ENCODE measurements around the gene RANBP3.
"Not testable (repeated sequence)": the region's sequence is repeated elsewhere in the genome, so short reads cannot be mapped to it uniquely, and the experiment has no call there.

Gene RANBP3

DNA sequence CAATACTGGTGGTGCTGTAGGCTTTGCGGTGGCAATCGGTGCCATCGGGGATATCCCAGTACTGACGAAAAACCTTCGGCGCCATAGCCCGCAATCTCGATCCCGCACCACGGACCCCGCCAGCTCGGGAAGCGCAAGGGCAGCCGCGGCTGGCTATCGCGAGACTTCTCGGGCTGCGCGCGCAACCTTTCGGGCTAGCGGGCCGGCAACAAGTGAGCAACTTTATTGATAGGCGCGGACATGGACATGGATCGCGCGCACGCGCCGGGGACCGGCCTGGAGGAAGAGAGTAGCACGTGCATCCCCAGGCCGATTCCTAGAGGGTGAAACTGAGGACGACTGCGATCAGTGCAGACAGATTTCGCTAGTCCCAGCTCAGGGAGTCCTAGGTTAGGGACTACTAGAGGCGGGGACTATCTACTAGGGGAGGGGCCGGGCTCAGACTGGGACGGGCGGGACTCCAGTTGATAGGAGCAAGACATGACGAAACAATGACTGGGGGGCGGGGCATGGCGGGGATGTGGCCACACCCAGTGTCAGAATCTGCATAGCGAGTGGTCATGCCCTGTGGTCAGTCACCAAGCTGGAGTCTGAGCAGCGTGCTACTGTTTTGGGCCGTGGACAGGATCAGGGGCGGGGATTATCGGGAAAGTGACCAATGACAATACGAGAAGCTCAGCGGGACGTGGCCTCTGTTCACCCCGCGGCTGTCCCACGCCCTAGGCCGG is 74.2 kb downstream of the RANBP3 start, which contains the start of gene NDUFA11:
Gene NDUFA11, minus strand, starts transcription at position 167 of the 728 bp plus-strand sequence. Its CDS starts 82 bp downstream, at position 85.
- peak; percentile 97 for DNase-seq (ENCODE audit: low read depth)

DNA sequence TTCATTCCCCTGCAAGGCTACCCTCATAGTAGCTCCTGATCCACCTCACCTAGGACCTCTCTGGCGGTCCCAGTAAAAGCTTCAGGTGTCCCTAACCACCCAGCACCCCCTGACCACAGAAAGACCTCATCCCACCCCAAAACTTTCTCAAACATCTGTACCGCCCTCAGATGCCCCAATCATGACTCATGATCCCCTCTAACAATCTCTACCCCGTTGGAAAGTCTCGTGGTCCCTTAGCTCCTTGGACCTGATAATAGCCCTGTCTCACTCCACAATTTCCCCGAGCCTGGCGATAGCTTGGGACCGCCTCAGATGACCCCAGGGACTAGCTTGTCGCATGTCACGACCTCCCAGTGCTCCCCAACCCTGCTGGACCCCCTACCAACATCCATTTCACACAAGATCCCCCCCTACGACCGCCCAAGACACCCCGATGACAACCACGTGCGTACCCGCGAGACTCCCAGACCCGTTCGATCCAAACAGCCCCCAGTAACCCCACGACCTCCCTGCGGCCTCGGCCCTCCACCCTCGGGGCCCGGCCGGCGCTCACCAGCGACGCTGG is 74.8 kb downstream of the RANBP3 start:
- peak; percentile 43 for DNase-seq (ENCODE audit: low read depth)

DNA sequence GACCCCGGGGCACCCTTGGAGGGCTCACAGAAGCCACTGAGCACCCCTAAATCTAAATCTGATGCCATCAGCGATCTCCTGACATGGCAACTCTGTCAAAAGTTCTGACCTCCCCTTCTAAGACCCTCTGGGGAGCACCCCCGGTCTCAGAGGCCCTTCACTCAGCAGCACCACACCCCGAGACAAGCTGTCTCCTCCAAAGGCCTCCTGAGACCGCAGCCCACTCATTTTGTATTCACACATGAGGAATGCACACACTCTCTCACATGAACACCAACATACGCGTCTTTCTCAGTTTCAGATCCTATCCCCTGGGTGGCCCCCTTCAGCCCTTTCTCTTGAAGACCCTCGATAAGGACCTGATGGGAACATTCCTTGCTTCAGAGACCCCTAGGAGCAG is 77.0 kb downstream of the RANBP3 start:
- DNase-seq (ENCODE audit: low read depth): no peak

DNA sequence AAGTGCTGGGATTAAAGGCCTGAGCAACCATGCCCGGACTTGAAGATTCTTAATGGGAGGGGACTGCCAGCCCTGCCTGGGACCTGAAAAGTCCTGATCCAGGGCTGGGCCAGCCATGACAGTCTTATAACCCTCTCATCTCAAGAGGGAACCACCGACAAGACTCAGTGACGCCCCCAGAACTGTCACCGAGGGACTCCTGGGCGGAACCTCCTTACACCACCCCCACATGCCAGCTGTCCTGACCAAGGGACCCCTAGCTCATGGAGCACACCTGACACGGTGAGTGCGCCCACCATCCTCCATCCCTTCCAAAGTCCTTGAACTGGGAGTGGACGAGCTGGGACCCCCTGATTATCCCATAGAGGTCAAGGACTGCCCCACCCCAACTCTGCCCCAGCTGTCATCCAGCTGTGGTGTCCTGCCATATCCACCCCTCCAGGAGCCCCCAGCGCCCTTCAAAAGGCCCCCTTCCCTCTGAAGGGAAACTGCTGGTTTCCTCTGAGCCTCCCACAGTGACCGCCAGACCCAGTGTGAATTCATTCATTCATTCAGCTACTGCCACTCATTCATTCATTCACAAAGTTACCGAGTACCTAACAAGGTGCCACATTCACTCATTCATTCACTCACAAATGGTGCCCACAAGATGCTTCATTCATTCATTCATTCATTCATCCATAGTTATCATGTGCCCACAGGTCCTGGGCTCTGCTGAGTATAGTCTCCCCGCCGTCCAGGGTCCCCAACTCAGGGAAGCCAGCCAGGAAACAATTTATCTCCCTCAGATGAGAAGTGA is 78.0 kb downstream of the RANBP3 start:
- DNase-seq (ENCODE audit: low read depth): no peak

DNA sequence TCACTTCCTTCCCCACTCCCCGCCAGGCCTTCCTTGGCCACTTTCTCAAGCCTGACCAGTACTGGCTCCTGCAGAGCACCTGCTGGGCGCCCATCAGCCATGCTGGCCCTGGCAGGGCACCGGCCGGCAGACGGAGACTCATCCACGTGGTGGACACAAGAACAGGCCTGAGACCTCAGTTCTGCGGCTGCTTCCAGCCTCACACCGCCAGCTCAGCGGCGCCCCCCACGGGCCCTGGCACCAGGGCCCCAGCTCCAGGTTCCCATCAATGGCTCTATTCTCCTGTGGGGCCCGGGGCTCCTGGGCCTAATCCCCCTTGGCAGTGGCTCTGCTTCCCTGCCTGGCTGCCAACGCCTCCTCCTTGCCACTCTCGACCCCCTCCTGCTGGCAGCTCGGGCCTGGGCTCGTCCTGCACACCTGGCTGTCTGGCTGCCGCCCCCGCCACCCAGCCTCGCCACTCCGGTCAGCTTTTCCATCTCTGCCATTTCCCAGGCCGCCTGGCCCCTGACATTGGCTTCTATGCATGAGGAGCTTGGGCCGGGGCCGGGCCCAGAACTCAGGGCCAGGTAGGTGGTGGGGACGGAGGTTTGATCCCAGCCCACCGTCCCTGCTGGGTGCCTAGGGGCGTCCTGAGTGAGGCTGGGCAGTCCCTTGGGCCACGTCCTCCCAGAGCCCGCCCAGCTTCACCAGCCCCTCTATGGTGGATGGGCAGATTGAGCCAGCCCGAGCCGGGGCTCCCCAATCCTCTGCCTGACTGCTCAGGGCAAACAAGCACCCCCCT is 80.6 kb downstream of the RANBP3 start:
- no peak for DNase-seq (ENCODE audit: low read depth)

DNA sequence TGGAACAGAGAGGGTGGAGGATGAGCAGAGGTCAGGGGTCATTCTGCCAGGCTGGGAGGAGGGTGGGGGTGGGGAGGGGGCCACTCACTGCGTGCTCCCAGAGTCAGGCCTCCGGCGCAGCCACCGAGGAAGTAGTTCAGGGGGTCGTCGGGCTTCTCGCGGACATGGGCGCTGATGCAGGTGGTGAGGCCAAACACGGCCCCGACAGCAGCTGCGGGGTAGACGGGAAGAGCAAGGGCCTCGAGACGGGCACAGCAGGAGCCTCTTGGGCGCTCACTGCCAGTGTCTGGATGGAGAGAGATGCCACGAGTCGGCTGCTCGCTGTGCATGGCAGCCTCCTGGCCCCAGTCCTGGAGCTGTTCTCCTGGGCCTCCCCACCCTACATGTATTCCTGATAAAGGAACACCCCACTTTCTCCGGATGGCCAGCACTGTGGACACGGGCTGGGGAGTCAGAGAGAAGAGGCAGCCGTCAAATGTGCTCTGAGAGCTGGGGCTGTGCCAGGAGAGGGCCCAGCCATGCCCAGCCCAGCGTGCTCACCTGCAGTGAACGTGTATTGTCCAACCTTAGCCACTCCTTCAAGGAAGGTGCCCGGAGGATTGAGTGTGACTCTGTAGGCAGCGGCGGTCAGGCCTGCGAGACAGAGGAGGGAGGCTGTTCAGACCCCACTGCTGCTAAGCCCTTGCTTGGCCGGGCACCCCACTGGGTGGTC is 81.4 kb downstream of the RANBP3 start:
- DNase-seq (ENCODE audit: low read depth): no peak

DNA sequence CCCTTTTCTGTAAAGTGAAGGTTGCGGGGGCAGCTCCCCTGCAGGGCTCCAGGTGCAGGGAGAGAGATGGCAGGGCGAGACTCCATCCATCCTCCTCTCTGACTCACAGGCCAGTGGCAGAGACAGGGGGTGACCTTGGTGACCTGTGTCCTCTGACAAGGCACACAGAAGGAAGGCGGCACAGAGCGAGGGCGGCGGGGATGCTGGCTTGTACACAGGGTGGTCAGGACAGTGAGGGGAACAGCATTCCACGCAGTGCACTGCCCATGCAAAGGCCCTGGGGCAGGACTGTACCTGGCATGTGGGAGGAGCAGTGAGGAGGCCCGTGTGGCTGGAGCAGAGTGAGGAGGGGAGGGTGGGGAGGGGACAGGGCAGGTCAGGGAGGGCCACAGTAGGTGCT is 82.0 kb downstream of the RANBP3 start:
- no peak for DNase-seq (ENCODE audit: low read depth)

DNA sequence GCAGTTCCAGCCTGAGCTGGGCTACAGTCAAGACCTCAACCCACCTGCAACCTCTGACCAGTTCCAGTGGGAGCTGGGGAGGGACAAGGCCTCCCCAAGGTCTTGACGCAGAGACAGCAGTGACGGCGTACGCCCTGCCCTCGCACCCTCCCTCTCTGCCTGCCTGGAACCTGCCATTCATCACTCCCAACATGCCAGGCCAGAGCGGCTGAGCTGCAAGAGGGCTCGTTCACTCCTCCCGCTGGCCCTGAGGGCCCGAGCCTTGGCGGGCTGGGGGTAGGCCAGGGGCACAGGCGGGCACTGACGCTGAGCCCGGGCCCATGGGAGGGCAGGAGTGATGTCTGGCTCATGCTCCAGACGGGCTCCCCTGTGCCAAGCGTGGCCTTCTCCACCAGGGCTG is 82.5 kb downstream of the RANBP3 start:
- no peak for DNase-seq (ENCODE audit: low read depth)

DNA sequence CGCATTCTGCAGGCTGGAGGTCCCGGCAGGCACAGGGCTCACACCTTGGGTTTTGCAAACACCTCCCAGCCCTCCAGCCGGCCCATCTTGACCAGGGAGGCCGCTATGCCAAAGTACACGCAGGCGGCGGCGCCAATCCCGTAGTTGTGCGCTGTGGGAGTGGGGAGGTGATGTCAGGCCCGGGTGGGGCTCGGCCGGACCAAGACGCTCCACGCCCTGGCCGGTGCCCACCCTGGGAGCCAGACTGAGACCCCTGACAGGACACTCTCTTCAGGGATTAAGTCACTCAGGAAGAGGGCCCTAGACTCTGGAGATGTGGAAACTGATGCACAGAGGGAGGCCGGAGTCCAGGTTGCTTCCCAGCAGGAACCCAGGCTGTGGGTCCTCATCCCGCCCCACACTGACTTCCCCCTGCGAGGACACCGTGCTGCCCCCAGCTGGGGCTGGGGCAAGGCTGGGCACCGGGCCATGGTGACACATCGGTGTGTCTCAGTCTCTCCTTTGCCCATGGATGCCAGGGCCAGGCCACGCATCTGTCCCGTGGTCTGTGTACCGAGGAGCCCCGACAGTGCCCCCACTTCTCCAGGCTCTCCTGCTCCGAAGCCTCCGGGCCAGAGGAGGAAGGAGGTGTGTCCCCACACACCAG is 83.1 kb downstream of the RANBP3 start:
- DNase-seq (ENCODE audit: low read depth): no peak

DNA sequence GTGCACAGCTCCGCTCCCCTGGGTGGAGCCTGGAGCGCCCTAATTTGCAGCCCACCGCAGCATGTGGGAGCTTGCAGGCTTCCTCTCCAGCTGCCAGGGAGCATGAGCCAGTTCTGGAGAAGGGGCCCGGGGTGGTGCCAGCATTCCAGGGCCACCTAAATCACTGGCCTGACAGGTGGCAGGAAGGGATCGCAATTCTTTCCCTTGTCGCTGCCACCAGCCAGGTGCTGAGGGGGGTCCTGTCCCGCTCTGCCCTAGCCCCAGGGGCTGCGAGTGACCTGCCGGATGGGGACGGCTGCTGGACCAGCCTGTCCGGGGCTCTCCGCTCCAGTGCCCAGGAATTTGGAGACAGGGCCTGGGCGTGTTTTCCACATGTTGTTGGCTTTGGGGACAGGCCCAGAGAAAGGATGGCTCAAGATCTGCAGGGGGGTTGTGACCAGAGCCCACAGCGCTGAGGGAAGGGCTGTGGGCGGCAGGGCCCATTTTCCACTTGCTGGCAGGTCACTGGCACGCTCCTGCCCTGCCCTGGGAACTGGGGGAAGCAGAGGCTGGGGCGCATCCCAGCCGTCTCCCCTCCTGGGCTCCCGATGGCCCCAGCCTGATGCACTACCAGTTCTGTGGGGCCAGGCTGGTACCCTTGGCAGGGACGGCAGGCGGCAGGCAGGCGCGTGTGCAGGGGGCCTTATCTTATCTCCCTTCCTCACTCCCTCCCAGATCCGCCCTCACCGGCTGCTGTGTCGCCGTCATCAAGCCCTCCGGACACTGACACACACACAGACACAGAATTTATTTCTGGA is 83.8 kb downstream of the RANBP3 start:
- peak; percentile 37 for DNase-seq (ENCODE audit: low read depth)

DNA sequence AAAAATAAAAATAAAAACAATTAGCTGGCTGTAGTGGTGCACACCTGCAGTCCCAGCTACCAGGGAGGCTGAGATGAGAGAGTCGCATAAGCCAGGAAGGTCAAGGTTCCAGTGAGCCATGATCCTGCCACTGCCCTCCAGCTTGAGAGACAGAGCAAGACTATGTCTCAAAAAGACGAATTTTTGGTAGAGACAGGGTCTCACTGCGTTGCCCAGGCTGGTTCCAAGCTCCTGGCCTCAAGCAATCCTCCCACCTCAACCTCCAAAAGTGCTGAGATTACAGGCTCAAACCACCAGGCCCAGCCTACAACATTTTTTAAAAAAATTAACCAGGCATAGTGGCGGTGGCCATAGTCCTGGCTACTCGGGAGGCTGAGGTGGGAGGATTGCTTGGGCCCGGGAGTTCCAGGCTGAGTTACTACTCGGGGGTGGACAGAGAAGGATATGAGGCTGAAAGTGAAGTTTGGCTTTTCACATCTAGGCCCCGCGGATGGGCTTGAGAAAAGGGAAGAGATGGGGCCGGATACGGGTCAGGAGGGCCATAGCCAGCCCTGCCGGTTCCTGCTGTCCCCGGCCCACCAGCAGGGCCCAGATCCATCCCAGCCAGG is 84.5 kb downstream of the RANBP3 start:
- DNase-seq (ENCODE audit: low read depth): no peak

DNA sequence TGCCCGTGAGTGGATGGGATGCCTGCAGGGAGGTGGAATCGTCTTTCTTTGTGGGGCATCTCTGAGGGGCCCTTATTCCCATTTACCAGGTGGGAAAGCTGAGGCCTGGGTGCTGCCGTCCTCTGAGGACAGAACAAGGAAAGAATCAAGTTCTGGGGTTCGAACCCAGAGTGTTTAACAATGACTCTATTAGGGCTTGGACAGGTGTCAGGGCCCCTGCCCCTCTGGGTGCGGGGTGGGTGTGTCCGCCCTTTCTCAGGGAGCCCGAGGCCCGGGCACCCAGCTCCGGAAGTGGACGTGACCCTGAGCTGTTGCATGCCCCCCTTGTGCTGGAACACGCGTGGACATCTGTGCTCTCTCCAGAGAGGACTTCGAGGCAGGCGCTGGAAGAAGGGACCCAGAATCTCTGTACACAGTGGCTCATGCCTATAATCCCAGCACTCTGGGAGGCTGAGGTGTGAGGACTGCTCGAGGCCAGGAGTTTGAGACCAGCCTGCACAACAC is 85.1 kb downstream of the RANBP3 start:
- no peak for DNase-seq (ENCODE audit: low read depth)

DNA sequence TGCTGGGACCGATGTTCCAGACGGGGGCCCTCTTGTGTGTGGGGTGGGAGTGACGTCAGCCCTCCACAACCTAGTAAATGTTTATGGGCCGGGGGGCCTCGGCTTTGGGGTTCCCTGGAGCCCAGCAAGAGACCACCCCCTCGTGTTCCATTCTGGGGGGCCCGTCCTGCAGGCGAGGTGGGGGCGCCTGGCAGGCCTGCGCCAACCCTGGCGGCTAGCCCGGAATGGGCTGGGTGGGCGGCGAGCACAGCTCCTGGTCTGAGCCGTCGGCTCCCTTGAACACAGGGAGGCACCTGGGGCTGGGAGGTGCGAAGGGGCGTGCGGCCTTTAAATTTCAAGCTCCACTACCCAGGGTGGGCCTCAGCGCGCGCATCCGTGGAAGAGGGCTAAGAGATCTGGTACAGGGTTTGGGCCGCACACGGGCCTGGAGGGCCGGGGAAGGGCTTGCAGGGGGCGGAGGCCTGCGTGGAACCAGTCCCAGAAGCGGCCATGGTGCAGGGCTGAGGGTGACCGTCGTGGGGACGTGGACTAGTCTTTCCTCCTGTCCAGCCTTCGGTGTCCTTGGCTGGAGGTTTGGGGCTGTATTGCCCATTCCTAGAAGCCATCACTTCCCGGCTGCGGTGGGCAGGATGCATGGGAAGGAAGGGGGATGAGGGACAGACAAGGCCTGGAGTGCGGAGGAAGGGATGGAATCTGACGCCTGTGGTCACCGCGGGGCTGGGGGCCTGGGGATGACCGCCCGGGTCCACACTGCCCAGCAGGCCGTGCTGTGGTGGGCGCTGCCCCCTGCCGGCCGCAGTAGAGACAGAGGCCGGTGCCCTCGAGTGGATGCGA is 85.8 kb downstream of the RANBP3 start:
- peak; percentile 29 for DNase-seq (ENCODE audit: low read depth)

DNA sequence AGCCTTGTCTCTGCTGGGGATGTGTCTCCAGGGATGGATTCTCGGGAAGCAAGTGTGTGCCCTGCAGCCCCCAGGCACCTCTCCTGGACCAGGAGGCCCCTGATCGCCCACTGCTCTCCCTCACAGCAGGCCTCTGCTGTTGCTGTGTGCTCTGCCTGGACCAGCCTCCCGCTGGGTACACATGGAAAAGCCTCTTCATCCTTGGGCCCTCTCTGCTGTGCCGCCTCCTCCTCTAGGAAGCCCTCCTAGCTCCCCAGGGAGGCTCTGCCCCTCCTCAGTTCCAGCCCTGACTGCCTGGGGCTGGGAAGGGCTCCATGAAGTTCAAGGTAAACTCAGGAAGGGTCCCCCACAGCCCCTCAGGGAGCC is 86.4 kb downstream of the RANBP3 start:
- DNase-seq (ENCODE audit: low read depth): no peak

DNA sequence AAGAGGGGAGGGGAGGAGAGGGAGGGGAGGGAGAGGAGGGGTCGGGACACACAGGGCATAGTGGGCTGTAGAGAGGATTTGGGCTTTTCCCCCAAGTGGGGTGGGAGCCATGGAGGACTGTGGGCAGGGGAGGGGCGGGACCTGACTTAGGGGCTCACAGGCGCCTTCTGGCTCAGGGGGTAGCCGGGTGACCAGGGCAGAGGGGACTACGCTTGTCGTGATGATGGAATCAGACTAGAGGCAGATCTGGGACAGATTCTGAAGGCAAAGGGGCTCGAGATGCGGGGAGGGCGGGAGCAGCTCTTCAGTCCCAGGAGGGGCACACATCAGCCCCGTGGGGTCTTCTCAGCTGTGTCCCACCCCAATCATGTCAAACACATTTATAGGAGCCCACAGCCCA is 87.8 kb downstream of the RANBP3 start:
- no peak for DNase-seq (ENCODE audit: low read depth)

DNA sequence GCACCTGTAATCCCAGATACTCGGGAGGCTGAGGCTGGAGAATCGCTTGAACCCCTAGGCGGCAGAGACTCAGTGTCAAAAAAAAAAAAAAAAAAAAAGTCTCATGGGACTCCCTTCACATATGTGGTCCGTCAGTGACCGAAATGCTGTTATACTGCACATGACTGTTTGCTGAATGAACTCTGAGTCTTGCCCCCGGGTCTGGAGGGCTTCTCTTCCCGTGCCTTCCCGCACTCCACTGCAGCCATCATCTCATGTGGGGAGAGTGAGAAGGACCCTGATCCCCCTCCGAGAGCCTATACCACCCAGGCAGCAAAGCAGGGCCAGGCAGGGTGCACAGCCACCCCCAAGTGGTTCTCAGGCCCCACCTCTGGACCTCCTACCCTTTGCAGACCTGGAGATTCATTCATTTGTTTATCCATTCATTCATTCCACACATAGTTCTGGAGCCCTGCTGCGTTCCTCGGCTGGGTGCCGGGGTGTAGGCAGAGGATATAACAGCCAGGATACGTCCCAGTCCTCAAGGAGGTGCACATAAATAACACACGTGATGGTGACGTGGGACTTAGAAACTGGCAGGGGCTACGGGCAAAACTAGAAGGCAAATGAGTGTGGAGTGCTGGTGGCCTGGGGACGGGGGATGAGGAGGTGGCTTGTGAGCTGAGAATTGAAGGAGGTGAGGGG is 88.5 kb downstream of the RANBP3 start:
- no peak for DNase-seq (ENCODE audit: low read depth)

DNA sequence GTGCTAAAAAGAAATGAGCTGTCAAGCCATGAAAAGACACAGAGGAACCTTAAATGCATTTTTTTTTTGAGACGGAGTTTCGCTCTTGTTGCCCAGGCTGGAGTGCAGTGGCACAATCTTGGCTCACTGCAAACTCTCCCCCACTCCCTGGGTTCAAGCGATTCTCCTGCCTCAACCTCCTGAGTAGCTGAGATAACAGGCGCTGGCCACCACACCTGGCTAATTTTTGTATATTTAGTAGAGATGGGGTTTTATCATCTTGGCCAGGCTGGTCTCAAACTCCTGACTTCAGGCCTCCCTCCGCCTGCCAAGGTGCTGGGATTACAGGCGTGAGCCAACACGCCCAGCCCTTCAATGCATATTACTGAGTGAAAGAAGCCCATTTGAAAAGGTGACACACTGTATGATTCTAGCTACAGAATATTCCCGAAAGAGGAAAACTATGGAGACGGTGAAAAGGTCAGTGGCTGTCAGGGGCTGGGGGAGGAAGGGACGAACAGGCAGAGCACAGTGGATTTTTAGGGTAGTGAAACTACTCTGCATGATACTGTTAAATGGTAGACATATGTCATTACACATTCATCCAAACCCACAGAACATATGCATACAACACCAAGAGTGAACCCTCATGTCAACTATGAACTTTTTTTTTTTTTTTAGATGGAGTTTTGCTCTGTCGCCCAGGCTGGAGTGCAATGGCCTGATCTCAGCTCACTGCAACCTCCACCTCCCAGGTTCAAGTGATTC is 93.7 kb downstream of the RANBP3 start:
- DNase-seq (ENCODE audit: low read depth): not testable (repeated sequence)

Data from fibroblast of gingiva (primary cell).